SIG-M5 treated with dmso at 0.1 percent for 504 hours (cell line): ENCODE data around the gene ZNF543.

ENCODE experiments used
- DNase-seq: peaks from one replicate; lab custom pipeline; 2025; ENCODE audit not compliant: unreplicated experiment; lab: John Stamatoyannopoulos, UW

Gene ZNF543

DNA sequence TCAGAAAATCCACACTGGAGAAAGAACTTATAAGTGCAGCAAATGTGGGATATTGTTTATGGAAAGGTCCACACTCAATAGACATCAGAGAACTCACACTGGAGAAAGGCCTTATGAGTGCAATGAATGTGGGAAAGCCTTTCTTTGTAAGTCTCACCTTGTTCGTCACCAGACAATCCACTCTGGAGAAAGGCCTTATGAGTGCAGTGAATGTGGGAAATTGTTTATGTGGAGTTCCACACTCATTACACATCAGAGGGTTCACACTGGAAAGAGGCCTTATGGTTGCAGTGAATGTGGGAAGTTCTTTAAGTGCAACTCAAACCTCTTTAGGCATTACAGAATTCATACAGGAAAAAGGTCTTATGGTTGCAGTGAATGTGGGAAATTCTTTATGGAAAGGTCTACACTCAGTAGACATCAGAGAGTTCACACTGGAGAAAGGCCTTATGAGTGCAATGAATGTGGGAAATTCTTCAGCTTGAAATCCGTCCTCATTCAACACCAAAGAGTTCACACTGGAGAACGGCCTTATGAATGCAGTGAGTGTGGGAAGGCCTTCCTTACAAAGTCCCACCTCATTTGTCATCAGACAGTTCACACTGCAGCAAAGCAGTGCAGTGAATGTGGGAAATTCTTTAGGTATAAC lies 57.4 kb downstream of the ZNF543 start:
- DNase-seq = no peak
